Esophagus squamous epithelium (tissue), 4 donors: ENCODE data around the gene CDC27.
"Not testable (repeated sequence)": the region's sequence is repeated elsewhere in the genome, so short reads cannot be mapped to it uniquely, and the experiment has no call there.

Experiments used
- POLR2A ChIP-seq, 4 donors: fragments of 450-650 bp; IDR thresholded peaks; one replicate each; pipeline ENCODE4 v1.6.1; 2017; ENCODE audit warnings: antibody characterized with exemption in 4 of 4, mild to moderate bottlenecking in 4 of 4, moderate library complexity in 3 of 4
- TF ChIP-seq, protein P1 (sequence below), 6 experiments: fragments of 450-650 bp in 4 of 6; fragments of 200-600 bp in 2 of 6; sonication (generic) in 2 of 6; IDR thresholded peaks; one replicate each; pipeline ENCODE4 v1.5.1; 2016 to 2019; ENCODE audit warnings: antibody characterized with exemption in 6 of 6, mild to moderate bottlenecking in 4 of 6, moderate library complexity in 4 of 6

DNA sequence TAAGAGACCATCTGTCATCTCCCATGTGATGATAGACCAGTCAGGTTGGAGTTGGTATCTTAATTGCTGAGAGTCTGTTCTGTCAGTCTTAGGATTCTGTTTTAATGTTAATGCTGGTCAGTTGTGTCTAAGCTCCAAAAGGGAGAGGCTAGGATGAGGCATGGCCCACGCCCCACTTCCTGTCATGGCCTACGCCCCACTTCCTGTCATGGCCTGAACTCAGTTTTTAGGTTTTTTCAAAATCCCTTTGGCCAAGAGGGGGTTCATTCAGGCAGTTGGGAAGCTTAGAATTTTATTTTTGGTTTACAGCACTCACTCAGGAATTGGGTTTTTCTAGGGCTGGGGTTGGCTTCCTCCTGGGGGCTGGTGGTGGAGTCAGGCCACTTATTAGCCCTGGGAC is 117.9 kb downstream of the CDC27 start:
- TF ChIP-seq, protein P1, sequence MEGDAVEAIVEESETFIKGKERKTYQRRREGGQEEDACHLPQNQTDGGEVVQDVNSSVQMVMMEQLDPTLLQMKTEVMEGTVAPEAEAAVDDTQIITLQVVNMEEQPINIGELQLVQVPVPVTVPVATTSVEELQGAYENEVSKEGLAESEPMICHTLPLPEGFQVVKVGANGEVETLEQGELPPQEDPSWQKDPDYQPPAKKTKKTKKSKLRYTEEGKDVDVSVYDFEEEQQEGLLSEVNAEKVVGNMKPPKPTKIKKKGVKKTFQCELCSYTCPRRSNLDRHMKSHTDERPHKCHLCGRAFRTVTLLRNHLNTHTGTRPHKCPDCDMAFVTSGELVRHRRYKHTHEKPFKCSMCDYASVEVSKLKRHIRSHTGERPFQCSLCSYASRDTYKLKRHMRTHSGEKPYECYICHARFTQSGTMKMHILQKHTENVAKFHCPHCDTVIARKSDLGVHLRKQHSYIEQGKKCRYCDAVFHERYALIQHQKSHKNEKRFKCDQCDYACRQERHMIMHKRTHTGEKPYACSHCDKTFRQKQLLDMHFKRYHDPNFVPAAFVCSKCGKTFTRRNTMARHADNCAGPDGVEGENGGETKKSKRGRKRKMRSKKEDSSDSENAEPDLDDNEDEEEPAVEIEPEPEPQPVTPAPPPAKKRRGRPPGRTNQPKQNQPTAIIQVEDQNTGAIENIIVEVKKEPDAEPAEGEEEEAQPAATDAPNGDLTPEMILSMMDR (IDR thresholded peaks at IDR 0.05), result not testable (repeated sequence)
- not testable (repeated sequence) for TF ChIP-seq POLR2A (IDR thresholded peaks at IDR 0.05)
